GM18499 (cell line): ENCODE measurements around the gene NT5DC1.
A peak's percentile ranks its signal among the peaks of the same experiment; 100 is the strongest.

ENCODE experiments used
- ATAC-seq: cut with Tn5 transposase; IDR thresholded peaks from one replicate; pipeline ENCODE4 v1.9.1; 2021; ENCODE audit warnings: moderate number of reproducible peaks; ENCODE audit not compliant: insufficient read depth, unreplicated experiment

Gene NT5DC1

GRCh38 chr6:116221911-116222310 is 121.3 kb downstream of the NT5DC1 start:
- ATAC-seq, result no peak

- ATAC-seq, result no peak
Observed at GRCh38 chr6:116223355-116223754, 122.7 kb downstream of the NT5DC1 start.

DNA sequence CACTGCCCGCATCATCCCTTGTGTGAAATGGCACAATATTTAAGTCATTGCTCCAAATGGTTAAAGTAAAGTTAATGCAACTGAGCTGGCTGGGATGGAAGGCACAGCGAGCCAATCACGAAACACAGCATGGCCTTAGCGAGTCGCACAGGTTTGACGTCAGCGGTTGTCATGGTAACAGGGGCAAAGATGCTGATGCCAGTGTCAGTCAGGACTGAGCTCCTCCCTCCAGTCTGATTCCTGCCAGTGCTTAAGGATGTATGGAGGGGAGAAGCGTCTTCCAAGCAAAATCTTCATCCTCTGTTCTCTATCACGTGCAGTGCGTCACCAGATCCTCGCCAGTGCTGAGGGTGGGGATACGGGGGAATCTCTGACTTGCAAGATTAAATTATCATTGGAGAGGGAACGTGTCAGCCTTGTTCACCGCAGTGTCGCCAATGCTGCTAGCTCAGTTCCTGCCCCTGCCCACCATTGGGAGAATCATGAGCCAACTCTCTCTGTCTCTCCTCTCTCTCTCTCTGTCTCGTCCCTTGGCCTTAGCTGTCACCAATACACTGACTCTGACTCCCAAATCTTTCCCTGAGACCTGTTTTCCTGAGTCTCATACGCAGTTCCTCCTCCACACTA is 128.7 kb downstream of the NT5DC1 start:
- ATAC-seq, result no peak

GRCh38 chr6:116234689-116235088 is 134.0 kb downstream of the NT5DC1 start:
- ATAC-seq, result no peak

DNA sequence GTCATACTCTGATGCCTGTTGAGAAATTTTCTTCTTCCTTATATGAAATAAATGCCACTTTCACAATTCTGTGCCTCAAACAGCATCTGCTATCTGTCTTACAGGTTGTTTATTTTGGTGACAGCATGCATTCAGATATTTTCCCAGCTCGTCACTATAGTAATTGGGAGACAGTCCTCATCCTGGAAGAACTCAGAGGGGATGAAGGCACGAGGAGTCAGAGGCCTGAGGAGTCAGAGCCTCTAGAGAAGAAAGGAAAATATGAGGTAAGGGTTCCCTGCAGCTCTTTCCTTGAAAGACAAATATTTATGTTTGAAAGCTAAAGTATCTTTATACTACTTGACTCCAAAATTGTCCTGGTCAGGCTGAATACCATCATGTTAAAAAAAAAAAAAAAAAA is 137.4 kb downstream of the NT5DC1 start:
- ATAC-seq, result no peak

GRCh38 chr6:116239256-116239655 is 138.6 kb downstream of the NT5DC1 start:
- no peak for ATAC-seq

- ATAC-seq, result no peak
Observed at GRCh38 chr6:116239856-116240255, 139.2 kb downstream of the NT5DC1 start.

DNA sequence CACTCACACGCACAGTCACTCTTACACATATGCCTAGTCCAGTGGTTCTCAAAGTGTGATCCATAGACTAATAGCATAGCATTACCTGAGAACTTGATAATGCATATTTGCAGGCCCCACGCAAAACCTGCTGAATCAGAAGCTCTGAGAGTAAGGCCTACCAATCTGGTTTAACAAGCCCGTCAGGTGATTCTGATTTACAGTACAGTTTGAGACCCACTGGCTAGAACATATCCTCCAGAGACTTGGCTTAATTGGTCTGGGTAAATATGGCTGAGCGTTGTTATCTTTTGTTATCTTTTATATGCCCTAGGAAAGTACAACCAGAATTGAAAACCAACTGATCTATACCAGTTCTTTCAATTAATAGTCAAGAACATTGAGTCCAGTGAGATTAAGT is 143.6 kb downstream of the NT5DC1 start:
- ATAC-seq, result no peak

GRCh38 chr6:116246089-116246488 is 145.4 kb downstream of the NT5DC1 start:
- no peak for ATAC-seq

- ATAC-seq, result no peak
Observed at GRCh38 chr6:116247285-116247684, 146.6 kb downstream of the NT5DC1 start.

DNA sequence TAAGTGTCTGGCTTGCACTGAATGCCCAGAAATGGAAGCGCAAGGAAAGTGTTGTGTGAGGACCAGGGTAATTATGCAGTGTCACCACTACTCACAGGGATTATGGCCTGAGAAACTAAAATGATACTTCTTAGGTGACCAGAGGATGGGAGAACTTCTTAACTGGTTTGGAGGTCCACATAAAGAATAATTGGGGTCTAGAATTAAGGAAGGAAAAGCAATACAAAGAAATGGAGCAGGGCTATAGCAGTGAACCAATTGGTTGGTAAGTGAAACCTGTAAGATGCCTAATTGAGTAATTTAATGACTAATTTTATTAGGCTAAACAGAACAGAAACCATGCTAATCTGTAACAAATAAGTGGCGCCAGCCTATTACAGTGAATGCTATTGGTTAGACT is 147.9 kb downstream of the NT5DC1 start:
- ATAC-seq, result no peak

DNA sequence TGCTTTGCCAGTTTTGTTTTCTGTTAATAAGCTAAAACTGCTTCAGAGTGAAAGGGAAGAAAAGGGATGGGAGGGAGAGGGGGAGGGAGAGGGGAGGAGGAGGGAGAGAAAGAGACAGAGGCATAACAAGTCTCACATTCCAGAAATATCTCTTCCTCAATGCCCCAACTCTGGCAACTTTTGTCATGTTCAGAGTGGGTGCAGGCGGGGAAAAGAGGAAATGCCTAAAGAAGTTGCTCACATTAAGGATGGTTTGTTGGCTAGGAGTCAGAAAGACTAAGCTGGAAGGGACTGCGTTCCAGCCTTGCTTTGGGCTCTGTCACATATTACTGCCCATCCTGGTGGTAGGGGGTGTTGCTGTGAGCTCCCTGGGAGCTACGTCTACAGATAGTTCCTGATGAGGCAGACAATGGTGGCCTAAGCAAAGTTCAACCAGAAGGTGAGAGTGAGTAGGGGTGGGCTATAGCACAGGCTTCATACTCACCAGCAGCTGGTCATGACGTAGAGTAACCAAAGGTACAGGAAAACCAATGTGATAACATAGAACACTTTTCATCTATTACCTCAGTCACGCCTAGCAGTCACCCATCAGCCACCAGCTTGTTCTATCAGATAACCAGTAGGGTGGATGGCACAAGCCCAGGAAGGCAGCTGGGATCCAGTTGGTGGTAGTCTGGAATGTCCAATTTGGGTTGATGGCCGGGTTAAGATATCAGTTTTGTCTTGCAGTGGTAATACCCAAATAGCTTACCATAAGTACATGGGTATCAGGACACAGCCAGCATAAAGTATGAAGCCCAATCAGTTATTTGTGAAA is 151.1 kb downstream of the NT5DC1 start:
- ATAC-seq, result no peak

- ATAC-seq, result no peak
Observed at GRCh38 chr6:116253188-116253504, 152.5 kb downstream of the NT5DC1 start.

DNA sequence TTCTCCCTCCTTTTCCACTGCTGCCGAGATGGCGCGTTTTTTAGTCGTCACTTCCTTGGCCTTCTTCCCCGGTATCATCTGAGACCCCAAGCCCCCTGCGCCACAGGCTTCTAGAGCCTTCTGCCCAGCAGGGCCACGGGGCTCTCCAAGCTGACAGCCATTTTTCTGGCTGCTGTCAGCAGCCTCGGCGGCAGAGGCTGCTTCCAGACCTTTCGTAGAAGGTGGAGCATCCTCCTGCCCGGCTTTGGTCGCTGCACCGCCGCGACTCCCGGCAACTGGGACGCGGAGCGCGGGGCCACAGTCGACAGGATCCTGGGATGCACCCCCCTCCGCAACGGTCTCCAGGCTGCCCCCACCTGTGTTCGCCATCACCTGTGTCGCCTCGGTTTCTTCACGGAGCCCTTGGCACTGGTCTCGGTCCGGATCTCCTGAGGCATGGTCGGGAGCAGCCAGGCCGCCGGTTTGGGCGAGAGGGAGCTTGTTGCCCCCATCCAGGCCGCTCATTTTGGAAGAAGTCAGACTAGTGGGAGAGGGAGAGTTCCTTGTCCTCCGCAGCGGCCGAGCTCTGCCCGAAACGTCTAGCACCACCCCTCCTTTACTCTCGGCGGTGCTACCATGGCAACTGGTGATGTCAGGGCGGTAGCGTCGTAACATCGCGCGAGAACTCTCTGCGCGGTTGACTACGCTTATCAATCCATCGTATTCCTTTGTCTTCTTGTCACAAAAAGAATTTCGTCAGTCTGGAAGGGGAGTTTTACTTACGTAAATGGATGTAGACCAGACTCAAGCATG is 153.0 kb downstream of the NT5DC1 start, which contains the start of gene TSPYL4:
TSPYL4 (minus strand) TSS at position 571 of the 792 bp plus-strand sequence; CDS start at position 504, 67 bp downstream.
- ATAC-seq, result peak; percentile 98

DNA sequence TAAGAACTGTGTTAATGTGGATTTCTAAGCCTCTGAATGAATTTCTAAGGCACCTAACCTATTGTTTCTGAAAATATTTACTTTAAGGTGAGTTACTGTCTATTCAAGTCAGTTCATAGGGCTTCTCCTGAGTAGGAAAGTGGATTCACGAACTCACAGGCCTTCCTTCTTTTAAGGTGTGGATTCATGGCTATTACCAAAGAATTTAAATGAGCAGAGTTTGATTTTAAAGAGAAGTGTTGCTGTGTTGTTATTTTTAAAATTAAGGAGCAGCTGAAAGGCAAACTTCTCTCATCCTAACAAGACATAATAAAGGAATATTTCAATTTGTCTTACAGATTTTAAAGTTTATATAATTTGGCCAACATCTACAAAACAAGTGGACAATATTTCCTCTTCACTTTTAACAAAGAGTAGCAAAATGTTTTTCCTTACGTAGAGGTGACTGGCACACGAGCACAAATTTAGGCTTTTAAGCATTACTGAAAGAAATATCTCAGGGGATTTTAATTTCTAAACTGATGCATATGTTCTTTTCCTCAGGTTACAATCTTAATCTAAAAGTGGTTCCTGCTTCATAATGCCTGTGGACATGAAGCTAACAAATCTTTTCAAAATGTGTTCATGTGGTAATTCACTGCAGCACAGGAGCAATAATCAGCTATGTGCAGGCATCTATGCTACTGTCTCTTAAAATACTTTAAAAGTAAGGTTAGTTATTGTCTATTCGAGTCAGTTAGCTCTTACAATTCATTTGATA is 153.8 kb downstream of the NT5DC1 start:
- ATAC-seq, result peak; percentile 21

DNA sequence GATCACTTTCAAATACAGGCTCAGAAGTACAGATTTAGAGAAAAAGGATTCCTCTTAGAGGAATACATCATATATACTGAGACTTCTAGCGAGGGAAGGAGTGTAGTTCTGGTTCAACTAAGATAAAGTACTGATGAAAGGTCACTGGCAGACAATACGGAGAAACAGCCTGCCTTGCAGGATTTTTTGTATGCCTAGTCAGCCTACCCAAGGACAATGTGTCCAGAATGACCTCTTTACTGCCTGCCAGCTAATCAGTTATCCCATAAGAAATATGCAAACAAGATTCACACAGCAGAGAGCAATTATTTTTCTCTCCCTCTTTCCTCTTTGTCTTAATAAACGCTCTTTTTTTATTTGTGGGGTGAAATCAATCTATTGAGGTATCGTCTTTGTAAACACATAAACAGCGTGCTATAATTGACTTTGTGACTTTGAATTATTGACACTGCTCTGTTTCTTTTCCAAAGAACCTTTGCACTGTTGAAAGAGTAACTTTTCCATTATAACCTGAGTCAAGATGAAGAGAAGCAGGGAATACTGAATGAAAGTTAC is 154.7 kb downstream of the NT5DC1 start:
- ATAC-seq, result no peak

DNA sequence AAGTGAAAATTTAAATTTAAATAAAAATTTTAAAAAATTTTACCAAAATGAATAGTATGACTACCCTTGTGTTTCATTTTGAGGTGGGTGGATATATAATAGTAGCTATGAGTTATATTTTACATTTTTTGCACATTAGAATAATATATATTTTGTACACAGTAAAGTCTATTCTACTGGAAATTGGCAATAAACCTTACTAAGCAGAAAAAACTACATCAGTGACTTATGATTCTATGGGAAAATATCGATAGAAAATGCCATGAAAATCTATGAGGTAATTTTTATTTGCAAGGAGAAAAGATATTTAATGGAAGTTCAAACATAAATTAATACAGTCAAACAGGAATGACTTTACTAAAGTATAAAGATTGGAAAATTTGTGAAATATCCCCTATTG is 156.0 kb downstream of the NT5DC1 start:
- ATAC-seq, result no peak

DNA sequence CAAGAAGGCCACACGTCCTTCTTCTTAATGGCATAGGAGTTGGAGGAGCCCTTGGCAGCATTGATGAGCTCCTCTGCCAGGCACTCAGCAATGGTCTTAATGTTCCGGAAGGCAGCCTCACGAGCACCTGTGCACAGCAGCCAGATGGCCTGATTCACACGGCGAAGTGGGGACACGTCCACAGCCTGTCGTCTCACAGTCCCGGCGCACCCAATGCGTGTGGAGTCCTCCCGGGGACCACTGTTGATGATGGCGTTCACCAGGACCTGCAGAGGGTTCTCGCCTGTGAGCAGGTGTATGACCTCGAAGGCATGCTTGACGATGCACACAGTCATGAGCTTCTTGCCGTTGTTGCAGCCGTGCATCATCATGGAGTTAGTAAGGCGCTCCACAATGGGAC is 157.9 kb downstream of the NT5DC1 start:
- no peak for ATAC-seq

- no peak for ATAC-seq
Observed at GRCh38 chr6:116263353-116263752, 162.7 kb downstream of the NT5DC1 start.
